ENCODE data around the gene TEX14.
A peak's percentile ranks its signal among the peaks of the same experiment; 100 is the strongest.

The TEX14 gene

DNA sequence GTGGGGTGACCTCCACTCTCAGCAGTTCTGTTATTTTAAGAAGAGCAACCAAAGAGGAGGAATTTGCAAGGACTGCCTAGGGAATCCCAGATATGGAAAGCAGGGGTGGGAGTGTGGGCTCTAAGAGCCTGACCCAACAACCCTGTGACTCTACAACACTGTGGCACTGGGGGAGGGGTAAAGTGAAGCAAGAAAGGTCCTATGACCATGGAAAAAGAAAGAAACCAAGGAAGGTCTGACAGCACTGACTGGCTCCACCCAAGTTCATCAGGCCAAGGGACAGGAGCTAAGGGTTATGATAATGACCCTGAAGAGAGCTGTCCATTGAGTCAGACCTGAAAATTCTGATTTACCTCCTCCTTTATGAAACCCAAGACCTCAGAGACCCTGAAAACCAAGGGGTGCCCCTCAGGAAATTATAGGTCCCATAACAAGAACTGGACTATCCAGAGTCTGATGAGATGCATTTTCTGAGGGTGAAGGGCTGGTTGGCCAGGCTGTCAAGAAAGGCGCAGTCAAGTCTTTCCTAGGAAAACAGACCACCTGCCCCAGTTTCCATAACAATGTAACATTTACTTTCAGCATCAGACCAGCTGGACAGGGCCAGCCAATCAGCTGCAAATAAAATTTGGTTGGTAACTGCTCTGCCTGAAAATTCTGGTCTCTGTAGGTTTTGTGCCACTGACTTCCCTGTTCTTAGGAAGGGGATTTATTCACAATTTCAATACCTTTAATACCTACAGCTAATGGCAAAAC lies 123.6 kb downstream of the TEX14 start:
- H3K4me3 ChIP-seq (ENCODE audit: low read depth, low read length) = no peak overlapping the region
- no peak for DNase-seq (ENCODE audit: low read depth)
- TF ChIP-seq, protein P1, sequence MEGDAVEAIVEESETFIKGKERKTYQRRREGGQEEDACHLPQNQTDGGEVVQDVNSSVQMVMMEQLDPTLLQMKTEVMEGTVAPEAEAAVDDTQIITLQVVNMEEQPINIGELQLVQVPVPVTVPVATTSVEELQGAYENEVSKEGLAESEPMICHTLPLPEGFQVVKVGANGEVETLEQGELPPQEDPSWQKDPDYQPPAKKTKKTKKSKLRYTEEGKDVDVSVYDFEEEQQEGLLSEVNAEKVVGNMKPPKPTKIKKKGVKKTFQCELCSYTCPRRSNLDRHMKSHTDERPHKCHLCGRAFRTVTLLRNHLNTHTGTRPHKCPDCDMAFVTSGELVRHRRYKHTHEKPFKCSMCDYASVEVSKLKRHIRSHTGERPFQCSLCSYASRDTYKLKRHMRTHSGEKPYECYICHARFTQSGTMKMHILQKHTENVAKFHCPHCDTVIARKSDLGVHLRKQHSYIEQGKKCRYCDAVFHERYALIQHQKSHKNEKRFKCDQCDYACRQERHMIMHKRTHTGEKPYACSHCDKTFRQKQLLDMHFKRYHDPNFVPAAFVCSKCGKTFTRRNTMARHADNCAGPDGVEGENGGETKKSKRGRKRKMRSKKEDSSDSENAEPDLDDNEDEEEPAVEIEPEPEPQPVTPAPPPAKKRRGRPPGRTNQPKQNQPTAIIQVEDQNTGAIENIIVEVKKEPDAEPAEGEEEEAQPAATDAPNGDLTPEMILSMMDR (conservative IDR thresholded peaks at IDR 0.05; ENCODE audit: low read depth, low read length) = no peak

DNA sequence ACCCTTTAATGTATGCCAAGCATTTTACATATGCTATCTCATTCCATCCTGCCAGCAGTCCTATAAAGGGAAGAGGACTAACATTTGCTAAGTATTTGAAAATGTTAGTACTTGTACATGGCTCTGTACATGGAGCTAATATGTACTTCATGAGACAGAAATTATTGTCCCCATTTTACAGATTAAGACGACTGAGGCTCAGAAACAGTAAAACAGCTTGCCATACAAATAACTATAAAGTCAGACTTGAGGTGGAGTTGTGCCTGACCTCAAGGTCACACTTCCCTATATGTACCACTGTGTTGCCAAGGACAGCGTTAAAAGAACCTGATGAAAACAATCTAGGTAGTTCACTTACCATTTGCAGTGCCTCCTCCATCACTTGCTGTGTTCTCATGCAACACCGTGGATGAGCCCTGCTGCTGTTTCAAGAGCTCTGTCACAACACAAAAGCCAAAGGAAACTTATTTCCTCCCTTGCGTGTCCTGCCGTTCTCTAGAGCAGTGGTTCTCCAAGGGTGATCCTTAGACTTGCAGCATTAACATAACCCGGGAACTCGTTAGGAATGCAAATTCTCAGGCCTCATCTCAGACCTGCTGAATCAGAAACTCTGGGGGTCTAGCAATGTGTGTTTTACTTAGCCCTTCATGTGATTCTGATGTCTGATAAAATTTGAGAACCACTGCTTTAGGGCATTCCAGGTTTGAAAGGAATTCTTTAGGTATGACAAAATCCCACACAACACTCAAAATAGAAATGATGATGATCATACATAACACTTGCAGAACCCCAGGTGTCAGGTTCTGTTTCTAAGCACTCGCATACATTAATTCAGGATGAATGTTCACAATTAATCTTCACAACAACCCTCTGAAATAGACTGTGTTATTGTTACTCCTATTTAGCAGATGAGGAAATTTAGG lies 126.2 kb downstream of the TEX14 start:
- no peak overlapping the region for H3K4me3 ChIP-seq (ENCODE audit: low read depth, low read length)
- DNase-seq (ENCODE audit: low read depth) = no peak
- TF ChIP-seq, protein P1 (conservative IDR thresholded peaks at IDR 0.05; ENCODE audit: low read depth, low read length) = no peak

DNA sequence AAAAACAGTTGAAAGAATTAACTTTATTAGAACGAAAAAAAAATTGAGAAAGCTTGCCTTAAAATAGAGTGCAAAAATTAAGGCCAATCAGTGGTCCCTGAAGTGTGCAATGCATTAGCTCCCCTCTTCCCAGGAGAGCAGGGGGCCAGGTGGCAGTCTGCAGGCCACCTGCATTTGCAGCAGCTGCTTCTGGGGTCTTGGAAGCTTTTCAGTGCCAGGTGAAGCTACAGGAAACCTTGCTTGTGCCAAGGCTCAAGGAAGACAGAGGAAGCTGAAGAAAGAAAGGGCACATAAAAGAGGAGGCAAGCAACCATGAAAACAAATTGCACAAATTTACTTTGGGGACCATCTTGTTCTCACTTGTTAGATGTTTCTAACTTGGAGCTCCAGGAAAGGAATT lies 126.9 kb downstream of the TEX14 start:
- TF ChIP-seq, protein P1 (conservative IDR thresholded peaks at IDR 0.05; ENCODE audit: low read depth, low read length) = no peak
- H3K4me3 ChIP-seq (ENCODE audit: low read depth, low read length) = no peak overlapping the region
- DNase-seq (ENCODE audit: low read depth) = no peak

DNA sequence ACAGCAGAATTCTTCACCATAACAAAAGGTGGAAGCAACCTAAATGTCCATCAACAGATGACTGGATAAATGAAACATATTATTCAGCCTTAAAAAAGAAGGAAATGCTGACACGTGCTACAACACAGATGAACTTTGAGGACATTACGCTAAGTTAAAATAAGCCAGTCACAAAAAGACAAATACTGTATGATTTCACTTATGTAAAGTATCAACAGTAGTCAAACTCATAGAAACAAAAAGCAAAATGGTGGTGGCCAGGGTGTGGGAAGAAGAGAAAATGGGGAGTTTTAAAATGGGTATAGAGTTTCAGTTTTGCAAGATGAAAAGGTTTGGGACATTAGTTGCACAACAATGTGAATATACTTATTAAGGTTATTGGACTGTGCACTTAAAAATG lies 127.6 kb downstream of the TEX14 start:
- H3K4me3 ChIP-seq (ENCODE audit: low read depth, low read length) = no peak overlapping the region
- TF ChIP-seq, protein P1 (conservative IDR thresholded peaks at IDR 0.05; ENCODE audit: low read depth, low read length) = no peak
- no peak for DNase-seq (ENCODE audit: low read depth)

DNA sequence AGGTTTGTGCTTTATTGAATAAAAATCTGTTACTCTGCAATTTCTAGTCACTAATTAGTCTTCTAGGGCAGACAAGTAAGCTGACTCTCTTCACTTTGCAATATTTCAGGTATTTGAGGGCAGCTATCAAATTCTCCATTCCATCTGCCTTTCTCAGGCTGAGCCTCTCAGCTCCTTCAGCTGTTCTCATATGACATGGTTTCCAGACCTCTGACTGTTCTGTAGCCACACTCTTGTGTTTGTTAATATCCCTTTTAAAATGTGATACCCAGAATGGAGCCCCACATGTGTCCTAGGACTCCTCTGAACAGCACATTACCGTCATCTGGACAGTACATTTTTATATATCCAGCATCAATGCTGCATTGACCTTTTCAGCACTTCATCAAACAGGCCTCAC lies 131.3 kb downstream of the TEX14 start:
- TF ChIP-seq, protein P1 (conservative IDR thresholded peaks at IDR 0.05; ENCODE audit: low read depth, low read length) = no peak
- DNase-seq (ENCODE audit: low read depth) = peak; percentile 6
- no peak overlapping the region for H3K4me3 ChIP-seq (ENCODE audit: low read depth, low read length)

DNA sequence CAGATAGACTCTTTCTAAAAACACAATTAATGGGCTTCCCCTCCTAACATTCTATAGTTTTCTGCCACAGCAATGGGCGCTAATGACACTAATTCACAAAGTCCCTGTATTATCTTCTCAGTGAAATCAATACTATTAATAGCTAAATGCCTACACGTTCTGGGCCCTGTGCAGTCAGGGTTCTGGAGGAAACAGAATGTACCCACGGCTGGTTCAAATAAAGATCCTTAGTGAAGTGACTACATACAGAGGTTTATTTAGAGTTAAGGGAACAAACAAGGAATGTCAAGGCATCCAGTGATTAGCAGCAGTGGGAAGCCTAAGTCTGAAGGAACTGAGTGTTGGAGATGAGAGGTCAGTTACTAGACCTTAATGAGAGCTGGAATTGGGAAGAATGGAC lies 133.9 kb downstream of the TEX14 start:
- no peak overlapping the region for H3K4me3 ChIP-seq (ENCODE audit: low read depth, low read length)
- TF ChIP-seq, protein P1 (conservative IDR thresholded peaks at IDR 0.05; ENCODE audit: low read depth, low read length) = no peak
- DNase-seq (ENCODE audit: low read depth) = no peak

Measured in choroid plexus epithelial cell (primary cell).